ENCODE data around the gene ATAD3A. TPM values are rescaled to one million over a fixed set of nuclear protein-coding genes. Genes with fewer than 3 reads are reported as not detected.

Gene ATAD3A
- polyA plus RNA-seq, 1 donor from 2014 or later, result 30.3 TPM

DNA sequence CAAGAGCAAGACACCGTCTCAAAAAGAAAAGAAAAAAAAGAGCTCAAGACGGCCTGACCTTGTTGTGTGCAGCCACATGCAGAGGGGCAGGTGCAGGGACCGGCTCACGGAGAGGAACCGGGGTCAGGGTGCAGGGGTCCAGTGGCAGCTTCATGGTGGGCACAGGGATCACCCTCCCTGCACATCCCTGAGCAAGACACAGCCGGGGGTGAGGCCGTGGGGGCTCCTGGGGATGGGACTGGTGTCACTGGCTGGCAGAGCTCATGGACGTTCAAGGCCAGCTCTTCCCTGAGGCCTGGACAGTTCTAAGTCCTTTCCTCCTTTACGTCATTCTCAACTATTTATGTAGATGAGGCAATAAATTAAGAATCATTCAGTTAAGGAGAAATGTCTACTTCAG is 35.0 kb downstream of the ATAD3A start:
- Histone ChIP-seq H3K4me2 (ENCODE audit: low read length) (no peak overlapping the region), H3K4me3 (ENCODE audit: low read length) (no peak overlapping the region), H3K79me2 (replicated peaks; ENCODE audit: insufficient read depth, low read length) (no peaks in the 10 kb centered on the region), H3K9me3 (ENCODE audit: low read length) (no peaks in the 10 kb centered on the region), H3K27ac (ENCODE audit: low read length) (no peak overlapping the region), H2AFZ (ENCODE audit: low read depth, low read length) (no peak overlapping the region), H3K27me3 (ENCODE audit: insufficient read depth, low read depth, low read length) (no peaks in the 10 kb centered on the region), H3K36me3 (ENCODE audit: insufficient read depth, low read length) (no peaks in the 10 kb centered on the region), H4K20me1 (ENCODE audit: insufficient read depth) (no peaks in the 10 kb centered on the region), H3K9me2 (ENCODE audit: insufficient read depth, low read length) (no peaks in the 10 kb centered on the region), H3K9ac (ENCODE audit: low read length) (no peak overlapping the region), H3F3A (ENCODE audit: insufficient read depth, low read length, poor library complexity, severe bottlenecking) (no peaks in the 10 kb centered on the region)
- no peak for TF ChIP-seq TAF1 (IDR thresholded peaks at IDR 0.05; ENCODE audit: low read depth)
- no peak for TF ChIP-seq EZH2 (IDR thresholded peaks at IDR 0.05; ENCODE audit: borderline replicate concordance, insufficient read depth, low read length, poor library complexity, severe bottlenecking)
- TF ChIP-seq, protein P1, sequence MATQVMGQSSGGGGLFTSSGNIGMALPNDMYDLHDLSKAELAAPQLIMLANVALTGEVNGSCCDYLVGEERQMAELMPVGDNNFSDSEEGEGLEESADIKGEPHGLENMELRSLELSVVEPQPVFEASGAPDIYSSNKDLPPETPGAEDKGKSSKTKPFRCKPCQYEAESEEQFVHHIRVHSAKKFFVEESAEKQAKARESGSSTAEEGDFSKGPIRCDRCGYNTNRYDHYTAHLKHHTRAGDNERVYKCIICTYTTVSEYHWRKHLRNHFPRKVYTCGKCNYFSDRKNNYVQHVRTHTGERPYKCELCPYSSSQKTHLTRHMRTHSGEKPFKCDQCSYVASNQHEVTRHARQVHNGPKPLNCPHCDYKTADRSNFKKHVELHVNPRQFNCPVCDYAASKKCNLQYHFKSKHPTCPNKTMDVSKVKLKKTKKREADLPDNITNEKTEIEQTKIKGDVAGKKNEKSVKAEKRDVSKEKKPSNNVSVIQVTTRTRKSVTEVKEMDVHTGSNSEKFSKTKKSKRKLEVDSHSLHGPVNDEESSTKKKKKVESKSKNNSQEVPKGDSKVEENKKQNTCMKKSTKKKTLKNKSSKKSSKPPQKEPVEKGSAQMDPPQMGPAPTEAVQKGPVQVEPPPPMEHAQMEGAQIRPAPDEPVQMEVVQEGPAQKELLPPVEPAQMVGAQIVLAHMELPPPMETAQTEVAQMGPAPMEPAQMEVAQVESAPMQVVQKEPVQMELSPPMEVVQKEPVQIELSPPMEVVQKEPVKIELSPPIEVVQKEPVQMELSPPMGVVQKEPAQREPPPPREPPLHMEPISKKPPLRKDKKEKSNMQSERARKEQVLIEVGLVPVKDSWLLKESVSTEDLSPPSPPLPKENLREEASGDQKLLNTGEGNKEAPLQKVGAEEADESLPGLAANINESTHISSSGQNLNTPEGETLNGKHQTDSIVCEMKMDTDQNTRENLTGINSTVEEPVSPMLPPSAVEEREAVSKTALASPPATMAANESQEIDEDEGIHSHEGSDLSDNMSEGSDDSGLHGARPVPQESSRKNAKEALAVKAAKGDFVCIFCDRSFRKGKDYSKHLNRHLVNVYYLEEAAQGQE (IDR thresholded peaks at IDR 0.05; ENCODE audit: borderline replicate concordance), result no peak
- TF ChIP-seq CTCF (IDR thresholded peaks at IDR 0.05; ENCODE audit: poor library complexity, severe bottlenecking), result no peak
- no peak for TF ChIP-seq RAD21 (conservative IDR thresholded peaks at IDR 0.05)
- no peak for TF ChIP-seq SMC3 (conservative IDR thresholded peaks at IDR 0.05; ENCODE audit: poor library complexity)
- TF ChIP-seq EP300 (conservative IDR thresholded peaks at IDR 0.05; ENCODE audit: poor library complexity, severe bottlenecking), result no peak
- TF ChIP-seq MXI1 (conservative IDR thresholded peaks at IDR 0.05; ENCODE audit: poor library complexity, severe bottlenecking), result no peak
- no peak for TF ChIP-seq POLR2AphosphoS5 (IDR thresholded peaks at IDR 0.05)

GRCh38 chr1:1547476-1547875 is 35.5 kb downstream of the ATAD3A start:
- Histone ChIP-seq H3K27me3 (ENCODE audit: insufficient read depth, low read depth, low read length) (no peaks in the 10 kb centered on the region), H3K27ac (ENCODE audit: low read length) (no peak overlapping the region), H3K9me2 (ENCODE audit: insufficient read depth, low read length) (no peaks in the 10 kb centered on the region), H3K4me3 (ENCODE audit: low read length) (no peak overlapping the region), H2AFZ (ENCODE audit: low read depth, low read length) (no peak overlapping the region), H3K79me2 (replicated peaks; ENCODE audit: insufficient read depth, low read length) (no peaks in the 10 kb centered on the region), H4K20me1 (ENCODE audit: insufficient read depth) (no peaks in the 10 kb centered on the region), H3K9ac (ENCODE audit: low read length) (no peak overlapping the region), H3K4me2 (ENCODE audit: low read length) (no peak overlapping the region), H3F3A (ENCODE audit: insufficient read depth, low read length, poor library complexity, severe bottlenecking) (no peaks in the 10 kb centered on the region), H3K9me3 (ENCODE audit: low read length) (no peaks in the 10 kb centered on the region), H3K36me3 (ENCODE audit: insufficient read depth, low read length) (no peaks in the 10 kb centered on the region)
- TF ChIP-seq CTCF (IDR thresholded peaks at IDR 0.05; ENCODE audit: poor library complexity, severe bottlenecking), result no peak
